ENCODE data around the gene PPP1R26. TPM values are rescaled to one million over a fixed set of nuclear protein-coding genes. Genes with fewer than 3 reads are reported as not detected.
A peak's percentile ranks its signal among the peaks of the same experiment; 100 is the strongest.

The PPP1R26 gene
- polyA plus RNA-seq, 3 donors = 0.56 to 4.7 (median 0.60) TPM

- peaks cover 3% of the 10 kb centered on the region for H3K4me1 Mint-ChIP-seq
- peaks cover 13 to 22% (median 18%) of the 10 kb centered on the region in 3 donors for H3K27me3 Mint-ChIP-seq (ENCODE audit: low read depth in 3 of 3)
- peaks cover 0 to 2% (median 0%) of the 10 kb centered on the region in 7 donors for H3K9me3 Mint-ChIP-seq
- H3K27ac Mint-ChIP-seq = no peak overlapping the region
- no peak overlapping the region for H3K27ac ChIP-seq (ENCODE audit: low read depth in 1 of 2, low read length in 2 of 2)
- TF ChIP-seq CTCF (IDR thresholded peaks at IDR 0.05) = no peak
- no peak overlapping the region for H2AFZ ChIP-seq (ENCODE audit: insufficient read depth, low read depth, low read length, poor library complexity, severe bottlenecking)
- no peaks in the 10 kb centered on the region for H4K20me1 ChIP-seq (ENCODE audit: insufficient read depth, low read length)
- H3K4me2 ChIP-seq (replicated peaks; ENCODE audit: extremely low read depth, low read length, poor library complexity, severe bottlenecking) = no peak overlapping the region
- no peak overlapping the region for H3K4me3 ChIP-seq (replicated peaks in 1 of 3; ENCODE audit: low read depth in 2 of 3, low read length in 3 of 3)
- H3K9ac ChIP-seq (ENCODE audit: insufficient read depth, low read length, poor library complexity, severe bottlenecking) = no peak overlapping the region
- no peaks in the 10 kb centered on the region for H3K36me3 ChIP-seq (replicated peaks in 1 of 2; ENCODE audit: control insufficient read depth in 1 of 2, insufficient read depth in 2 of 2, low read length in 2 of 2)
- 62% methylated on average over 20 of the region's 25 CpGs for WGBS (ENCODE audit: insufficient coverage)
- H3K4me3 Mint-ChIP-seq = peak overlapping the region in 1 of 2 donors; percentile 20
- H3K79me2 ChIP-seq (ENCODE audit: insufficient read depth, low read length) = no peaks in the 10 kb centered on the region
- DNase-seq = no peak
- H3K27me3 ChIP-seq (ENCODE audit: control insufficient read depth in 2 of 2, insufficient read depth in 2 of 2, low read length in 2 of 2) = no peaks in the 10 kb centered on the region
- intact Hi-C loops (cut with micrococcal nuclease) = no loop called here
- H3K4me1 ChIP-seq (ENCODE audit: control insufficient read depth in 1 of 2, insufficient read depth in 2 of 2, low read length in 2 of 2) = no peaks in the 10 kb centered on the region
- no peaks in the 10 kb centered on the region for H3K9me3 ChIP-seq (replicated peaks in 1 of 2; ENCODE audit: control insufficient read depth in 1 of 2, insufficient read depth in 1 of 2, low read length in 2 of 2)
- no peaks in the 10 kb centered on the region for H3K36me3 Mint-ChIP-seq
Observed at GRCh38 chr9:135516132-135516860, 36.7 kb downstream of the PPP1R26 start.

GRCh38 chr9:135517407-135517822 is 37.8 kb downstream of the PPP1R26 start:
- no peaks in the 10 kb centered on the region for H3K9me3 ChIP-seq (replicated peaks in 1 of 2; ENCODE audit: control insufficient read depth in 1 of 2, insufficient read depth in 1 of 2, low read length in 2 of 2)
- H3K4me1 ChIP-seq (ENCODE audit: control insufficient read depth in 1 of 2, insufficient read depth in 2 of 2, low read length in 2 of 2) = no peaks in the 10 kb centered on the region
- no peak overlapping the region for H2AFZ ChIP-seq (ENCODE audit: insufficient read depth, low read depth, low read length, poor library complexity, severe bottlenecking)
- Mint-ChIP-seq H3K27me3 (ENCODE audit: low read depth in 3 of 3) (peaks cover 13 to 22% (median 14%) of the 10 kb centered on the region in 3 donors), H3K36me3 (no peaks in the 10 kb centered on the region), H3K27ac (no peak overlapping the region), H3K9me3 (peaks cover 0 to 2% (median 0%) of the 10 kb centered on the region in 7 donors), H3K4me1 (no peaks in the 10 kb centered on the region), H3K4me3 (no peak overlapping the region)
- no peaks in the 10 kb centered on the region for H3K27me3 ChIP-seq (ENCODE audit: control insufficient read depth in 2 of 2, insufficient read depth in 2 of 2, low read length in 2 of 2)
- H4K20me1 ChIP-seq (ENCODE audit: insufficient read depth, low read length) = no peaks in the 10 kb centered on the region
- H3K9ac ChIP-seq (ENCODE audit: insufficient read depth, low read length, poor library complexity, severe bottlenecking) = no peak overlapping the region
- intact Hi-C loops (cut with micrococcal nuclease) = no loop called here
- H3K79me2 ChIP-seq (ENCODE audit: insufficient read depth, low read length) = no peaks in the 10 kb centered on the region
- H3K4me3 ChIP-seq (replicated peaks in 1 of 3; ENCODE audit: low read depth in 2 of 3, low read length in 3 of 3) = no peak overlapping the region
- no peak overlapping the region for H3K4me2 ChIP-seq (replicated peaks; ENCODE audit: extremely low read depth, low read length, poor library complexity, severe bottlenecking)
- DNase-seq = no peak
- WGBS (ENCODE audit: insufficient coverage) = 95% methylated on average over 24 of the region's 24 CpGs
- no peak overlapping the region for H3K27ac ChIP-seq (ENCODE audit: low read depth in 1 of 2, low read length in 2 of 2)
- no peak for TF ChIP-seq CTCF (IDR thresholded peaks at IDR 0.05)
- no peaks in the 10 kb centered on the region for H3K36me3 ChIP-seq (replicated peaks in 1 of 2; ENCODE audit: control insufficient read depth in 1 of 2, insufficient read depth in 2 of 2, low read length in 2 of 2)

Data from CD14-positive monocyte (primary cell).